Neural cell (in vitro differentiated cells): ENCODE data around the gene USP20.

ENCODE experiments used
- EP300 ChIP-seq: fragments of 450-650 bp; conservative IDR thresholded peaks from 2 replicates; pipeline ENCODE4 v1.6.1; 2014; ENCODE audit warnings: antibody characterized with exemption, mild to moderate bottlenecking, moderate library complexity; ENCODE audit not compliant: poor library complexity, severe bottlenecking
- EZH2 ChIP-seq: fragments of 200-600, 300-800 bp; shearing (Covaris generic), sonication (generic); IDR thresholded peaks from 2 replicates; pipeline ENCODE4 v1.6.1; 2014; ENCODE audit warnings: antibody characterized with exemption, low read length, borderline replicate concordance, mild to moderate bottlenecking; ENCODE audit not compliant: insufficient read depth, poor library complexity, severe bottlenecking
- MXI1 ChIP-seq: fragments of 450-650 bp; conservative IDR thresholded peaks from 2 replicates; pipeline ENCODE4 v1.6.1; 2014; ENCODE audit warnings: antibody characterized with exemption, mild to moderate bottlenecking; ENCODE audit not compliant: poor library complexity, severe bottlenecking
- POLR2AphosphoS5 ChIP-seq: IDR thresholded peaks from 2 replicates; pipeline ENCODE4 v1.6.1; 2012
- RAD21 ChIP-seq: fragments of 450-650 bp; conservative IDR thresholded peaks from 2 replicates; pipeline ENCODE4 v1.6.1; 2014; ENCODE audit warnings: antibody characterized with exemption, mild to moderate bottlenecking, moderate library complexity
- REST ChIP-seq: IDR thresholded peaks from 2 replicates; pipeline ENCODE4 v1.6.1; 2012; ENCODE audit warnings: borderline replicate concordance
- TAF1 ChIP-seq: IDR thresholded peaks from 2 replicates; pipeline ENCODE4 v1.6.1; 2012; ENCODE audit warnings: low read depth
- TF ChIP-seq, protein P1 (sequence below): fragments of 450-650 bp; IDR thresholded peaks from 2 replicates; pipeline ENCODE4 v1.5.1; 2014; ENCODE audit warnings: antibody characterized with exemption, mild to moderate bottlenecking, moderate library complexity; ENCODE audit not compliant: poor library complexity, severe bottlenecking

DNA sequence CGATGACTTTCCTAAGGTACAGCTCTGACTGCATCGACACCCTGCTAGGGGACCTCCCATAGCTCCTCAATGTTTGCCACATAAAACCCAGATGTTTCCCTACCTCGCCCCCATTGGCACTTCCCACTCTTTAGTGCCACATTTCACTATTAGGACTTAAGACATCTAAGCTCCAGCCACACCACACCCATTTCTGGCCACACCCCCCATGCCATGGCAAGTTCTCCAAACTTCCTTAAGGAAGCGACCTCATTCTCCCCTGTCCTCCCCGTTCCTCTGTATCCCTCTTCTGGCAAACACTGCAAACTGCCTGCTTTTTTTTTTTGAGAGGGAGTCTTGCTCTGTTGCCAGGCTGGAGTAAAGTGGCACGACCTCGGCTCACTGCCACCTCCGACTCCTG, 62.9 kb downstream of the USP20 start:
- TF ChIP-seq, protein P1, sequence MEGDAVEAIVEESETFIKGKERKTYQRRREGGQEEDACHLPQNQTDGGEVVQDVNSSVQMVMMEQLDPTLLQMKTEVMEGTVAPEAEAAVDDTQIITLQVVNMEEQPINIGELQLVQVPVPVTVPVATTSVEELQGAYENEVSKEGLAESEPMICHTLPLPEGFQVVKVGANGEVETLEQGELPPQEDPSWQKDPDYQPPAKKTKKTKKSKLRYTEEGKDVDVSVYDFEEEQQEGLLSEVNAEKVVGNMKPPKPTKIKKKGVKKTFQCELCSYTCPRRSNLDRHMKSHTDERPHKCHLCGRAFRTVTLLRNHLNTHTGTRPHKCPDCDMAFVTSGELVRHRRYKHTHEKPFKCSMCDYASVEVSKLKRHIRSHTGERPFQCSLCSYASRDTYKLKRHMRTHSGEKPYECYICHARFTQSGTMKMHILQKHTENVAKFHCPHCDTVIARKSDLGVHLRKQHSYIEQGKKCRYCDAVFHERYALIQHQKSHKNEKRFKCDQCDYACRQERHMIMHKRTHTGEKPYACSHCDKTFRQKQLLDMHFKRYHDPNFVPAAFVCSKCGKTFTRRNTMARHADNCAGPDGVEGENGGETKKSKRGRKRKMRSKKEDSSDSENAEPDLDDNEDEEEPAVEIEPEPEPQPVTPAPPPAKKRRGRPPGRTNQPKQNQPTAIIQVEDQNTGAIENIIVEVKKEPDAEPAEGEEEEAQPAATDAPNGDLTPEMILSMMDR, result no peak
- TF ChIP-seq RAD21 (no peak), TAF1 (no peak), REST (no peak), EP300 (no peak), EZH2 (no peak), MXI1 (no peak), POLR2AphosphoS5 (no peak)
